Measurements from ENCODE around the gene NTHL1.
"Not testable (repeated sequence)": the region's sequence is repeated elsewhere in the genome, so short reads cannot be mapped to it uniquely, and the experiment has no call there.

NTHL1 gene

GRCh38 chr16:2015947-2016208, 31.8 kb downstream of the NTHL1 start:
- H3K27ac Mint-ChIP-seq: peak overlapping the region; percentile 57
- peaks cover 37% of the 10 kb centered on the region for H3K27me3 Mint-ChIP-seq
- no peaks in the 10 kb centered on the region for H3K9me3 Mint-ChIP-seq
- H3K4me1 Mint-ChIP-seq (ENCODE audit: low read depth): peaks cover 20% of the 10 kb centered on the region
- intact Hi-C loops (cut with micrococcal nuclease): no loop called here
- no peaks in the 10 kb centered on the region for H3K36me3 Mint-ChIP-seq (ENCODE audit: low read depth)
- no peak overlapping the region for H3K4me3 Mint-ChIP-seq

DNA sequence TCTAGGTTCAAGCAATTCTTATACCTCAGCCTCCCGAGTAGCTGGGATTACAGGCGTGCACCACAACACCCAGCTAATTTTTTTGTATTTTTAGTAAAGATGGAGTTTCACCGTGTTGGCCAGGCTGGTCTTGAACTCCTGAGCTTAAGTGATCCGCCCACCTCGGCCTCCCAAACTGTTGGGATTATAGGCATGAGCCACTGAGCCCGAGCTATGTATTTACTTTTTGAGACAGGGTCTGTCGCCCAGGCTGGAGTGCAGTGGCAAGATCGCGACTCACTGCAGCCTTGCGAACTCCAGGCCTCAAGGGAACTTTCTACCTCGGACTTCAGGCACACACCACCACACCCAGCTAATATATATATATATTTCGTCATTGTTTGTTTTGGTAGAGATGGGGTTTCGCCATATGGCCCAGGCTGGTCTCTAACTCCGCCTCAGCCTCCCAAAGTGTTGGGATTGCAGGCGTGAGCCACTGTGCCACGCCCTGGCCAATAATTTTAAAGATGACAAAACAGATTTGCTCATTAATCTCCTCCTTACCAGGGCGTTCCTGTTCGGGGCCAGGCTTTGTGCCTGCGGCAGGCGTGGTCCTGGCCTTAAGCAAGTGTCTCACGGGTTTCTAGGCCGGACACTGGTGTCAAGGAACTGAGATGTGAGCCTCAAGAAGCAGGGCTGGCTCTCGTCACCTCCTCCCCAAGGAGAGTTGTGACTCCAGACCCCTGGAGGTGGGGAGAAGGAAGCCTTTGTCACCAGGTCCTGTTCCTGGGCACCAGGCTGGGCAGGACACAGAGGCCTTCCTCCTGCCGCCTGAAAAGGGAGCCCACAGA, 32.3 kb downstream of the NTHL1 start:
- Mint-ChIP-seq H3K36me3 (ENCODE audit: low read depth) (no peaks in the 10 kb centered on the region), H3K9me3 (no peaks in the 10 kb centered on the region), H3K27me3 (peaks cover 32% of the 10 kb centered on the region), H3K27ac (peak overlapping the region; percentile 57), H3K4me1 (ENCODE audit: low read depth) (peaks cover 18% of the 10 kb centered on the region), H3K4me3 (no peak overlapping the region)
- intact Hi-C loops (cut with micrococcal nuclease): no loop called here

GRCh38 chr16:2013527-2013926, 34.1 kb downstream of the NTHL1 start:
- Mint-ChIP-seq H3K27me3 (peaks cover 15% of the 10 kb centered on the region), H3K4me1 (ENCODE audit: low read depth) (peaks cover 22% of the 10 kb centered on the region), H3K36me3 (ENCODE audit: low read depth) (peaks cover under 1% of the 10 kb centered on the region), H3K9me3 (no peaks in the 10 kb centered on the region), H3K27ac (no peak overlapping the region), H3K4me3 (no peak overlapping the region)
- intact Hi-C loops (cut with micrococcal nuclease): no loop called here

GRCh38 chr16:2011726-2012125, 35.9 kb downstream of the NTHL1 start:
- H3K4me3 Mint-ChIP-seq; H3K27me3 Mint-ChIP-seq; intact Hi-C loops (cut with micrococcal nuclease); H3K9me3 Mint-ChIP-seq; H3K27ac Mint-ChIP-seq: not testable (repeated sequence)
- H3K36me3 Mint-ChIP-seq (ENCODE audit: low read depth): peaks cover 17% of the 10 kb centered on the region
- peaks cover 40% of the 10 kb centered on the region for H3K4me1 Mint-ChIP-seq (ENCODE audit: low read depth)

GRCh38 chr16:2009791-2010510, 37.7 kb downstream of the NTHL1 start, which contains the start of gene ZNF598:
TSS of gene ZNF598 (minus strand) at chr16:2009821.
- Mint-ChIP-seq H3K36me3 (ENCODE audit: low read depth) (peaks cover 33% of the 10 kb centered on the region), H3K9me3 (no peaks in the 10 kb centered on the region), H3K4me1 (ENCODE audit: low read depth) (peaks cover 48% of the 10 kb centered on the region), H3K4me3 (peak within 1 kb of the TSS; percentile 81), H3K27ac (peak within 1 kb of the TSS; percentile 92), H3K27me3 (peaks cover 2% of the 10 kb centered on the region)
- intact Hi-C loops (cut with micrococcal nuclease): no loop called here

GRCh38 chr16:2009164-2009711, 38.4 kb downstream of the NTHL1 start:
- peaks cover 40% of the 10 kb centered on the region for H3K36me3 Mint-ChIP-seq (ENCODE audit: low read depth)
- peaks cover 2% of the 10 kb centered on the region for H3K27me3 Mint-ChIP-seq
- peaks cover 55% of the 10 kb centered on the region for H3K4me1 Mint-ChIP-seq (ENCODE audit: low read depth)
- H3K27ac Mint-ChIP-seq: peak overlapping the region; percentile 92
- peak overlapping the region; percentile 81 for H3K4me3 Mint-ChIP-seq
- H3K9me3 Mint-ChIP-seq: no peaks in the 10 kb centered on the region
- intact Hi-C loops (cut with micrococcal nuclease): no loop called here

GRCh38 chr16:2008631-2009163, 38.9 kb downstream of the NTHL1 start:
- peaks cover 59% of the 10 kb centered on the region for H3K4me1 Mint-ChIP-seq (ENCODE audit: low read depth)
- H3K36me3 Mint-ChIP-seq (ENCODE audit: low read depth): peaks cover 40% of the 10 kb centered on the region
- H3K4me3 Mint-ChIP-seq: peak overlapping the region; percentile 81
- no peaks in the 10 kb centered on the region for H3K9me3 Mint-ChIP-seq
- intact Hi-C loops (cut with micrococcal nuclease): no loop called here
- H3K27me3 Mint-ChIP-seq: peaks cover 2% of the 10 kb centered on the region
- peak overlapping the region; percentile 73 for H3K27ac Mint-ChIP-seq

- H3K4me1 Mint-ChIP-seq (ENCODE audit: low read depth): peaks cover 59% of the 10 kb centered on the region
- intact Hi-C loops (cut with micrococcal nuclease): no loop called here
These were observed 39.6 kb downstream of the NTHL1 start for GRCh38 chr16:2008009-2008526.

DNA sequence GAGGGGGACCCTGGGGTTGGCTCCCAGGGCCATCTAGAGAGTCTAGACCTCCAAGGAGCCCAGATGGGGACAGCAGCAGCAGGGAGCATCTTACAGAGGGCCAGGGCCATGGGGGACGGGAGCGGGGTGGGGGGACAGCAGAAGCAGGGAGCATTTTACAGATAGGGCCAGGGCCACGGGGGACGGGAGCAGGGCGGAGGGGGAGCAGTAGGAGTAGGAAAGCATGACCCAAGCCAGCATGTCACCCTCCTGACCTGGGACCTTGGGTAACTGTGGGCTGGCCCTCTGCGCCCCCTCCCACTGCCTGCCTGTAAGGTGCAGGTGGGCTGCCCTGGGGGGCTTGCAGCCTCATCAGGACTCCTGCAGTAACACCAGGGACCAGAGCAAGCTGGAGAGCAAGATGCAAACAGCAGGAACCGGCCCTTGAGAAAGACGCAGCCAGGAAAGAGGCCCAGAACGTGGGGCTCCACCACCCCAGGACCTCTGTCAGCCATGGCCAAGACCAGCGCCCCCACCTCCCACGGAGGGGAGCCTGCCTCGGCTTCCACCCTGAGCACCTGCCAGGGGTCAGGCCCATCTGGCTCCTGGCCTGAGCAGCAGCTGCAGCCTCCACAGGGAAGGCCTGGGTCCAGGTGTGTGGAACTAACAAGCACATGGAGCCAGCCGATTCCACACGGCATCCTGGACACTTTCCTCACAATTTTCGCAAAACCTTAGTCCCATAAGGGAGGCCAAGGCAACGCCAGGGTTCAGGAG, 40.4 kb downstream of the NTHL1 start:
- H3K27me3 Mint-ChIP-seq: peaks cover 2% of the 10 kb centered on the region
- H3K27ac Mint-ChIP-seq: peak overlapping the region; percentile 73
- H3K9me3 Mint-ChIP-seq: no peaks in the 10 kb centered on the region
- peak overlapping the region; percentile 81 for H3K4me3 Mint-ChIP-seq
- H3K4me1 Mint-ChIP-seq (ENCODE audit: low read depth): peaks cover 59% of the 10 kb centered on the region
- intact Hi-C loops (cut with micrococcal nuclease): no loop called here
- peaks cover 53% of the 10 kb centered on the region for H3K36me3 Mint-ChIP-seq (ENCODE audit: low read depth)

More at GRCh38 chr16:2008009-2008526, 39.6 kb downstream of the NTHL1 start:
- Mint-ChIP-seq H3K9me3 (no peaks in the 10 kb centered on the region), H3K36me3 (ENCODE audit: low read depth) (peaks cover 45% of the 10 kb centered on the region), H3K27ac (peak overlapping the region; percentile 73), H3K4me3 (peak overlapping the region; percentile 81), H3K27me3 (peaks cover 2% of the 10 kb centered on the region)

DNA sequence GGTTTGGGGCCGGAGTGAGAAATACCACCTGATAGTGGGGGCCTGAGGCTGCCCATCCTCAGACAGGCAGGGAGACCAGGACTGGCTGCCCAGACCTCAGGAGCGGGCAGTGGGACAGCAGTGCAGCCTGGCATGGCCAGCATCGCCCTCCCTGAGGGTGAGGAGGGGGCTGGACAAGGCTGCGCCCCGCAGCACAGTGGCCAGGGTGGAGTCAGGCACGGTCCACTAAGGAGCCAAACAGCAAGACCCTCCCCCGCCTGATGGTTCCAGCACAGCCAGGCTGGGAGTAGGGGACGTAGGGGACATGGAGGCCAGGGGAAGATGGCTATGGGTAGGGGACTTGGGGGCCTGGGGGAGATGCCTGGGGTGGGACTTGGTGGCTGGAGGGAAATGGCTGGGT, 41.3 kb downstream of the NTHL1 start:
- Mint-ChIP-seq H3K27me3 (peaks cover 2% of the 10 kb centered on the region), H3K36me3 (ENCODE audit: low read depth) (peaks cover 63% of the 10 kb centered on the region), H3K4me3 (no peak overlapping the region), H3K27ac (peak overlapping the region; percentile 40), H3K9me3 (no peaks in the 10 kb centered on the region), H3K4me1 (ENCODE audit: low read depth) (peaks cover 59% of the 10 kb centered on the region)
- intact Hi-C loops (cut with micrococcal nuclease): no loop called here

DNA sequence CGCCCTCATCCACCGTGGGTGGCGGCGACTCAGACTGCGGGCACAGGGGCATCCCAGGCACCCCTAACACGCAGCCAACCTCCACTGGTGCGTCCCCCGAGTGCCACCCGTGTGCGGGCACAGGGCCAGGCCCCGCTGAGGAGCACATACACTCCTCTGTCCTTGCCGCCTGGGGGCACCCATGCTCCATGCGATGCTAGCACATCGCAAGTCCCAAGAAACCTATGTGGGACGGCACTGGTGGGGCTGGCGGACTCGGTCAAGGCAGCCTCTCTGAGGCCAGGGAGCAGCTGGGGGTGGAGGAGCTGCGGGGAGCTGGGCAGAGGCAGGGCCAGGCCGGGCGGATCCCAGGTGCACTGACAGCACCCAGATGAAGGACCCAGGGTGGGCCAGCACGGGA, 42.0 kb downstream of the NTHL1 start:
- Mint-ChIP-seq H3K36me3 (ENCODE audit: low read depth) (peaks cover 69% of the 10 kb centered on the region), H3K4me1 (ENCODE audit: low read depth) (peaks cover 60% of the 10 kb centered on the region), H3K27ac (peak overlapping the region; percentile 40), H3K27me3 (peaks cover 2% of the 10 kb centered on the region), H3K9me3 (no peaks in the 10 kb centered on the region), H3K4me3 (peak overlapping the region; percentile 45)
- intact Hi-C loops (cut with micrococcal nuclease): no loop called here

GRCh38 chr16:2004795-2005517, 42.7 kb downstream of the NTHL1 start:
- Mint-ChIP-seq H3K9me3 (no peaks in the 10 kb centered on the region), H3K36me3 (ENCODE audit: low read depth) (peaks cover 76% of the 10 kb centered on the region), H3K4me1 (ENCODE audit: low read depth) (peaks cover 60% of the 10 kb centered on the region), H3K27me3 (peaks cover 2% of the 10 kb centered on the region), H3K4me3 (no peak overlapping the region), H3K27ac (peak overlapping the region; percentile 40)
- intact Hi-C loops (cut with micrococcal nuclease): loop anchor here (1.0 kb wide), 1 partner anchor 148 kb away; no protein-coding TSS in a partner anchor
